NCI-H226 (cell line): ENCODE measurements around the gene CALML3.

Source experiments
- DNase-seq: peaks from one replicate; pipeline ENCODE4 v3.0.0-alpha.2; 2015

Gene CALML3

DNA sequence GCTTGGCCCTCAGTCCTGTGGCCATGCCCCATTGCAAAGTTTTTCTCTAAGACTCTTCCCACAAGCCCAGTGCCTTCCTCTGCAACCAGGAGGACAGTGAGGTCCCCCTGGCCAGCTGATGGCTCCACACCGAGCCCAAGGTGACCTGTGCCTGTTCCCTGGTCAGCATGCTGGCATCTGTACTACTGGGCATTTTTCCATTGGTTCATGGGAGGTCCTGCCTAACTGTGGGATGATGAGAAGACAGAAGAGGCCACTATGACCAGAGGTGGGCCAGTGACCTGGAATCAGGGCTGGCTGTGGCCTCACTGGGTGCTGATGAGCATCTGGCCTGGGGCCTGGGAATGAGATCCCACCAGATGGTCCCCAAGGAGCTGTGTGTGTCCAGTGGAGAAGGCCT is 20.2 kb downstream of the CALML3 start:
- DNase-seq, result no peak

DNA sequence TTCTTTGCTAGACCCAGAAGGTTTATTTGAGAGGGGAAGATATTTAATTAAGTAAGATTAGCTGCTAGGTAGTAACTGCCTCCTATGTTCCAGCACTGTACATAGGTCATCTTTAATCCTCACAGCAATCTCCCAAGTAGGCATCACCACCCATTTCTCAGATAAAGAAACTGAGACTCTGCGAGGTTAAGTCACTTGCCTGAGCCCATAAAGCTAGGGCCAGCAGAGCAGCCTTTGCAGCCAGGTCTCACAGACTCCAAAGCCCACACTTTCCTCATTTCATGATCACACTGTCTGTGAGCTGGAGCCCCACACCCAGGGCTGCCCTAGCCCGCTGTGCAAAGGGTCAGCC is 20.6 kb downstream of the CALML3 start:
- no peak for DNase-seq

DNA sequence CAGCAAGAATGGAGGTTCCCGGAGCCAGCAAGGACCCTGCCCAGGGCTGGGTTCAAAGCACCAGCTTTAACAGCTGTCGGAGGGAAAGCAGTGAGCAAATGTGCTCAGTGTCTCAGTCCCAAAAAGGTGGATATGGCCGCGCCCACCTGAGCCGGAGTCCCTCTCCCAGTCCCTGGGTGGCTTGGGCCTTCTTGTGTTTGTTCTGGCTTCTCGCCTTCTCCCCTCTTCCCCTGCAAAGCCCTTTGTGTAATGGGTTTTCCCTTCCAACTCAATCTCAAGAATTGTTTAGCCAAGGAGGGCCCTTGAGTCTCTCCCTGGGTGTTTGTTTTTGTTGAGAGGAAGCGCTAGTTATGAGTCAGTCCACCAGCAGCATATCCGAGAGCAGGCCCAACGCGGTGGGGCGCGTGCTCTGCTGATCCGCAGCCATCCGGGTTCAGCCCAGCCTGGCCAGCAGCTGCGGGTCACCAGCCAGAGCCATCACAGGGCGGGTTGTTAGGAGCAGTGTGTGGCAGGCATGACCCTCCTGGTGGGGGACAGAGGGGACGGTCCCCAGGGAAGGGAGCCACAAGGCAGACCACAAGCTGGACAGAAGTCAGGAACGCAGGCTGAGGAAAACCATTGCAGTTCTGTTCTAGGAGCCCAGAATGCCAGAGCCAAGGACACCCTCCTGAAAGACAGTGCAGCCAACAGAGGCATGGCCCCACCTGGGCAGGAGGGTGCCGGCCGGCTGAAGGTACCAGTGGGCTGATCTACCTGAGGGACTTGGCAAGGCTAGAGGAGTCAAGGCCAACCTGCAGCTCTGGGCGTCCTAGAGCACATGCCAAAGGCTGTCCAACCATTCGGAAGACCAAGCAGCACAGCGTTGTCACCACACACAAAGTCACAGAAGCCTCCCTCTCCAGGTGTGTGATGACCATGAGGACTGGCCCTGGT is 21.3 kb downstream of the CALML3 start:
- no peak for DNase-seq

DNA sequence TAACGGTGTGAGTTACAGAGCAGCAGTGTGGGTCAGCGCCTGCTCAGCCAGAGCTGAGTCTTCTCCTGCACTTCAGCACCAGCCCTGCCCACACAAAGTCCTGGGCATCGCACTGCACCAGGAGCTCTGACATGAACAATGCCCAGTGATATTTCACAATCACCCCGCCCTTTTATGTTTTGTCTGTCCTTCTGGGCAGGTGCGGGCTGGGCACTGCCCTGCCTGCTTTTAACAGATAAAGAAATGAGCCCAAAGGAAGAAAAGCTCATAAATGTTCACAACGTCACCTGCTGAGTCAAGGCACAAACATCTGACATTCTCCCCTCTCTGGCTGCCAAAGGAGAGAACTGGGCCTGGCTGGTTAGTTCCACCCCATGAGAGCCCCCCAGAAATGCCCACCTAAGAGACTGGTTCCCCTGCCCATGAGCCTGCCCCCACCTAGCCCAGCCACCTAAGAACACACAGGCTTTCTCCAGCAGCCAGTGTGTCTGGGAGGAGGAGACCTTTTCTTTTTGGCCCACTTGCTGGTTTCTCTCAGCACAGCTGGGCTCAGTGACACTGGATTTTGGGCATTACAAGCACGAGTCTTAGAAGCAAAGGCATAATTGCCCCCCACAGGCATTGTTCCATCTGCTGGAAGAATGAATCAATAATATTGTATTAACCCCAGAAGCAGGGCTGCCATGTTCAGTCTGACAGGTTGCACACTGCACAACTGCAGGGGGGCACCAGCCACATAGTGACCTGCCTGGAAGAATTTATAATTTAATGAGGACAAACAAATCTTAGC is 22.3 kb downstream of the CALML3 start:
- peak; percentile 51 for DNase-seq

GRCh38 chr10:5547681-5547930 is 22.8 kb downstream of the CALML3 start:
- no peak for DNase-seq

- no peak for DNase-seq
These were observed 23.3 kb downstream of the CALML3 start for GRCh38 chr10:5547931-5548660.

GRCh38 chr10:5549462-5550249 is 24.9 kb downstream of the CALML3 start:
- no peak for DNase-seq

DNA sequence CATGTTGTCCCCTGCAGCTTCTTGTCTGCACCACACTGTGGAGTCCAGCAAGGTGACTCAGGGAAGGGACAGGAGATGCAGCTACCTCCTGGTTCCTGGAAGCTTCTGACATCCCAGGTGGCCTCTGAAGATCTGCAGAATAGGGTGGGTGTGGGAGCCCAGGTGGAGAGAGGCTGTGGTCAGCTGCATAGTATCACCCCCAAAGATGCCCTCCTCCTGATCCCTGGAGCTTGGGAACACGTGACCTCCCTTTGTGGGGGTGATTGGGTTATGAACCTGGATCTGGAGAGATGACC is 25.4 kb downstream of the CALML3 start:
- no peak for DNase-seq

DNA sequence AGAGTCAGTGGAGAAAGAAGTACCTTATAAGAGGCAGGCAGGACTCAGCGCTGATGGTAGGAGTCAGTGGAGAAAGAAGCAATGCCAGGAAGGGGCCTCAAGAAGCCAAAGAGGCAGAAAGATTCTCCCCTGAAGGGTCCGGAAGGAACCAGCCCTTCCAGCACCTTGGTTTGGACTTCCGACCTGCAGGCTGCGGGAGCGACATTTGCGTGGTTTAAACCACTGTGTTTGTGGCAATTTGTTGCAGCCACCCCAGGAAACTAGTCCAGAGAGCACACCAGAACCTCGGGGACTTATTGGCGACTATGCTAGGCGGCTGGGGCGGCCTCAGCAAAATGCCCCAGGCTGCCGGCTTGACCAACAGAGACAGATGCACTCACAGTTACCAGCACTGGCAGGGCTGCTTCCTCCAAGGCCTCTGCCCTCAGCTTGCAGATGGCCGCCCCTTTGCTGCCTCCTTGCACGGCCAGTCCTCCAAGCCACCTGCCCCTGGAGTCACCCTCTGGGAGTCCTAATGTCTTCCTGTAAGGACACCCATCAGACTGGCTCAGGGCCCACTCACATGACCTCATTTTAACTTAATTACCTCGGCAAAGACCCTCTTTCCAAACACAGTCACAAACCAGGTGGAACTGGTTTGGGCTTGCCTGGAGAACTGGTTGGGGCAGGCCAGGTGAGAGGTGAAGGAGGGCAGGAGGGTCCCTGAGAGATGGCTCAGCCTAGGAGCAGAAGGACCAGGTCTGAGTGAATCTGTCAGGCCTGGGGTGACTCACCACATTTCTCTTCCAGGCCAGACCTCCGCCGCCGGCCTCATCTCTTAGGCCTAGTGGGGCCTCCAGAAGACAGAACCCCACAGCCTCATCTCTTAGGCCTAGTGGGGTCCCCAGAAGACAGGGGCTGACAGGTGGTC is 26.1 kb downstream of the CALML3 start:
- DNase-seq, result no peak

DNA sequence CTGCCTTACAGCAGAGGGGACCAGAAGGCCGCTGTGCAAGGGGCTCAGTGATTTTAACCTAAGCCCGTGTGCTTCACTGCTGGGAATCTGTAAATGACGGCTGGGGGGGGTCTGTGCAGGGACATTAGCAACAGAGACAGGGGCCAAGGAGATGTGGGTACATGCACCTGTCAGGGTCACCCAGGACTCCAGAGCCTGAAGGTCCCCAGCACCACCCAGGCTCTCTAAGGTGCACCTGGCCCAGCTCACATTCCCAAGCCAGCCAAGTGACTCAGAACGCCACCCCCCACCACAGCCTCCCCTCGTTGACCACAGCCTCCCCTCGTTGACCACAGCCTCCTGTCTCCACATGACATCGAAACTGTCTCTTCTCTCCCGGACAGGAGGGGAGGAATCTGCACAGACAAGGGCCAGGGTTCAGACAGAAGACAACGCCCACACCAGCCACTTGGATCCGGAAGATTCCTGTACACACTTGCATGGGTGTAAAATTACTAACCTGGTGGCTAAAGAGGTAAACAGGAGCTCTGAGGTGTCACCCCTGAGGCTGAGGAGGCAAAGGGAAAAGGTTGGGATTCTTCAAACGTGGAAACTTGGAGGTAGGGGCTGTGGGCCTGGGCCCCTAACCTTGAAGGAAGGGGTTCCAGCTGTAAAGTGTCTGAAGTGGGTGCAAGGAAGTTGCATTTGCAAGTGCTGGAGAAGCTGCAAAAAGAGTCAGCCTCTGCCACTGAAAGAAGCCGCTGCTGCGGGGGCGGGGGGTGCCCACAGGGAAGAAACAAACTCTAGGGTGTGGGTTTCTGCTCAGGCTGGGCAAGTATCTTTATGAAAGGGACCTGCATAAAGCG is 27.0 kb downstream of the CALML3 start:
- no peak for DNase-seq

- DNase-seq, result no peak
These were observed 27.9 kb downstream of the CALML3 start for GRCh38 chr10:5552376-5553321.

GRCh38 chr10:5553400-5554170 is 28.8 kb downstream of the CALML3 start:
- no peak for DNase-seq

DNA sequence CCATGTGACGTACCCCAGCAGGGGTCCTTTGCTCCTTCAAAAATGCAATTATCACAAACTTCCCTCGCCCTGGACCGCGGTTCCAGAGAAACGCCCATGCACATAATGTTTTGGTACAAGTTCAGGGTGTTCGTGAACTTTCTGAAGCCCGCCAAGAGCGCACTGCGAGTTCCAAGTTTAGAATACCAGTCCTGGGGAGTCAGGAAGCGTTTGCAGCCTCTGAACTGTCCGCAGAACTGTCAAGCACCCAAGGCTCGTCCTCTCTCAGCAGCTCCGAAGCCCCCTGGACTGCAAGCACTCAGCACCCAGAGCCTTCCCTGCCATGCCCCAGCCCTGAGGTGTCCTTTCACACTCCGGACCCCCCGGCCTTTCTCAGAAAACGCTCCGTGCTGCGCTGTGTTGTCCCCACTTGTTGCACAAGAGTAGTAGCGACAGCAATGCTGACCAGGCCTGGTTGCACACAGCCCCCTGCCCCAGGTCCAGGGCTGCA is 30.3 kb downstream of the CALML3 start:
- DNase-seq, result no peak

GRCh38 chr10:5555881-5556280 is 31.1 kb downstream of the CALML3 start:
- no peak for DNase-seq

DNA sequence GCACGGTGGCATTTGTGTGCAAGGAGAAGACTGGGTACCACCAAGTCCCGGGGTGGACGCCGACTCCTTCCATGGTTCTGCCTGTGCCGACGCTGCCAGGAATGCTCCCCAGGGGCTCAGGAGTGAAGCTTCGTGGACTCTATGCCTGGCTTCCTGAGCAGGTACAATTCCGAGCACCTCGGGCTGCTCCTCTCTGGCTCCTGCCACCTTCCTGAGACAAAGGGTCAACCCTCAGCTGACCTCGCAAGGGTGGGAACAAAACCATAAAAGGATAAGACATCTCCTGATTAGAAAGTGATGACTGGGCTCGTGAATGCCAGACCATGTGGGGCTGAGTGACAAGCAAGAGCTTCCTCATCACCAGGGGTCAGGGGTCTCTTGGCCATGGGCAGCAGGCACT is 31.8 kb downstream of the CALML3 start:
- no peak for DNase-seq

DNA sequence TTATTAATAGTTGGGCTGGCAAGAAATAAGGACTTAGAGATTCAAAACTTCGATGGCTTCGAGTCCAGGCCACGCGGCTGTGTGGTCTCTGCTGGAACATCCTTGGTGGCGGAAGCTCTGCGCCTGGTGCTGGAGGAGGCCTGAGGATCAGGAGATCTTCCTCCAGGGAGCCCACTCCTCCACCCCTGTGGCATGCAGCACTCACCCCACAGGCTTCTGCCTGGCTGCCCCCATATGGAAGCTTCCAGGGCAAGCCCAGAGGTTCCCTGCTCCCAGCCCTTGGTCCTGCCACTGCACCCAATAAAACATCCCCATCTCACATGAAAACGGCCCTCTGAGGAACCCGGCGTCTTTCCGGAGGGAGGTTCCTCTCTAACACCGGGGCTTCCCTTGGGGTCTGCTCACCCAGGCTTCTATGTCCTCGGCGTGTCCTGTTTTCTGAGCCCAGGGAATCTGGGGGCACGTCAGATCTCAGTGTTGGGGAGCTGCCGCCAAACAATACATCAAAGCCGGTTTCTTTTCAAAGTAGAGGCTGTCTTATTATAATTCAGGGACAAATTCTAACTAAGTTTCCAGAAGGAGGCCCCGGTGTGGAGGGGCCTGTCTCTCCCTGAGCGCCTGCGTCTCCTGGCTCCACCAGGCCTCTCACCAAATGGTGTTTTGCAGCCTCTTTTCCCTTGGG is 32.4 kb downstream of the CALML3 start:
- no peak for DNase-seq

DNA sequence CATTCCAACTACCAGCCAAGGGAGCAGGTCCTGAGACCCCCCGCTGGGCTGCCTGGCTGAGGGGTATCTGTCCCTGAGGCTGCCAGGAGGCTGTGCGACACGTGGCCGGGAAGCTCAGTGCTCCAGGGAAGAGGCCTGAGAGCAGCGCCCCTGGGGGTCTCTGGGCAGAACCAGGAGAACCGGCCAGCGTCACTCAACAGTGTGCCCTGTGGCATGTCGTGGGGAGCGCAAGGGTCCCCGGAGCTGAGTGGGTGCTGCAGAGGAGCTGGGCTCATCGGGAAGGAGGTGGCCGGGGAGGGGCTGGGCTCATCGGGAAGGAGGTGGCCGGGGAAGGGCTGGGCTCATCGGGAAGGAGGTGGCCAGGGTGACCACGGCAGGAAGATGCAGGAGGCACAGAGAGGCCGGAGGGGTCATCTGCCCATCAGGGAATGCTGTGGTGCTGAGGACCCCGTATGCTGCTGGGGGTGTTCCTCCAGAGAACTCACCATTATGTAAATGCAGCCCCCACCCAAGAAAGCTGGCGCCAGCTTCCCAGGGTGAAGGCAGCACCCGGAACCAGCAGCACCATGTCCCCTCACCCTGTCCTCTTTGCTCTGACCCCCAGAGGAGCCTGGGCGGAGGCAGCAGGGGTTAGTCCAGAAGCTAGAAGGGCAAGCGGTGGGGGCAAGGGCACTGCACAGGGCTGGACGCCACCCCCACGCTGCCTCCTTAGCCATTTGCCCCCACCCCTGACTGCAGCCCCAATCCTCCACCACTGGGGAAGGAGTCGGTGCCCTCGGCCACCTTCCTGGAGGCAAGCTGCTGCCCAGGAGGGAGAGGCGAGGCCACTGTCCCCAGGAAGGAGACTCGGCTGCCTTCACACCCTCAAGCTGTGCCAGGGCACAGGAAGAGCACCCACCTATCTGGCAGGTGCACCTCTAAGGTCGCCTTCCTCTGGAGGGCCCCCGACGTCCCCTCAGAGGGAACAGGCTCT is 33.3 kb downstream of the CALML3 start:
- no peak for DNase-seq
